SK-N-DZ (cell line): ENCODE measurements around the gene ARHGAP25.

Source experiments
- DNase-seq: peaks from one replicate; pipeline ENCODE4 v3.0.0-alpha.2; 2015; ENCODE audit warnings: low spot score

ARHGAP25 gene

GRCh38 chr2:68766376-68766845 lies 31.8 kb downstream of the ARHGAP25 start:
- DNase-seq, result no peak

- DNase-seq, result no peak
Observed at GRCh38 chr2:68767031-68767961, 32.7 kb downstream of the ARHGAP25 start.

GRCh38 chr2:68767996-68768395 lies 33.4 kb downstream of the ARHGAP25 start:
- DNase-seq, result no peak

- DNase-seq, result no peak
Observed at GRCh38 chr2:68768461-68768860, 33.9 kb downstream of the ARHGAP25 start.

GRCh38 chr2:68768951-68769350 lies 34.3 kb downstream of the ARHGAP25 start:
- no peak for DNase-seq

GRCh38 chr2:68769586-68770270 lies 35.1 kb downstream of the ARHGAP25 start:
- DNase-seq, result no peak

- DNase-seq, result no peak
Observed at GRCh38 chr2:68770271-68771111, 35.9 kb downstream of the ARHGAP25 start.

- no peak for DNase-seq
Observed at GRCh38 chr2:68771211-68771751, 36.7 kb downstream of the ARHGAP25 start.

- DNase-seq, result no peak
Observed at GRCh38 chr2:68772109-68772508, 37.5 kb downstream of the ARHGAP25 start.

- no peak for DNase-seq
Observed at GRCh38 chr2:68774569-68775271, 40.1 kb downstream of the ARHGAP25 start.

- DNase-seq, result no peak
Observed at GRCh38 chr2:68775272-68775842, 40.7 kb downstream of the ARHGAP25 start.

GRCh38 chr2:68776124-68776523 lies 41.5 kb downstream of the ARHGAP25 start:
- DNase-seq, result no peak

- DNase-seq, result no peak
Observed at GRCh38 chr2:68779595-68779994, 45.0 kb downstream of the ARHGAP25 start.

GRCh38 chr2:68784188-68784587 lies 49.6 kb downstream of the ARHGAP25 start:
- DNase-seq, result no peak

GRCh38 chr2:68784915-68785314 lies 50.3 kb downstream of the ARHGAP25 start:
- no peak for DNase-seq

GRCh38 chr2:68787356-68787755 lies 52.7 kb downstream of the ARHGAP25 start:
- no peak for DNase-seq

- no peak for DNase-seq
Observed at GRCh38 chr2:68789603-68790002, 55.0 kb downstream of the ARHGAP25 start.

- no peak for DNase-seq
Observed at GRCh38 chr2:68790600-68790999, 56.0 kb downstream of the ARHGAP25 start.

GRCh38 chr2:68791914-68792313 lies 57.3 kb downstream of the ARHGAP25 start:
- no peak for DNase-seq

- no peak for DNase-seq
Observed at GRCh38 chr2:68792751-68793150, 58.1 kb downstream of the ARHGAP25 start.
